Measurements from ENCODE around the gene AK4.

The AK4 gene

GRCh38 chr1:65196926-65197325 lies 48.9 kb downstream of the AK4 start (continued):
- TF ChIP-seq ZNF585B (tag by site-specific recombination; IDR thresholded peaks at IDR 0.05) (no peak), ZNF623 (tag by site-specific recombination; IDR thresholded peaks at IDR 0.05) (no peak), ZNF10 (tag by site-specific recombination; IDR thresholded peaks at IDR 0.05) (no peak)

DNA sequence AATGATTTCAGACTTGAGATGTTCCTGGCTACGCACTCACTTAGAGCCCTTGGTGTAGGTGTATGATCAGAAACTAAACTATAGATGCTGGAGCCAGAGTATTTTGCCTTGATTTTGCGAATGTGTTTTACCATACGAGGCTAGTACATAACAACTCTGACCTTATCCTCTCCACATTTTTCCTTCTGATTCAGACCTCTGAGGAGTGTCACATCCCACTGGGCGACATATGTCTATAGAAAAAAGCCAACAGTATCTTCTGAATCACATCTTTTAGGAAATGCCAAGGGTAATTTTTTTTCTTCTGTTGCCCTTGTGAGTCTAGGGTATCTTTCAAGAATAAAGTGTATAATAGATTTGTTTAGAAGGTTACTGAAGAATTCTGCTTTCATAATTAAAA lies 49.6 kb downstream of the AK4 start:
- no peaks in the 10 kb centered on the region for H3K9me3 ChIP-seq (ENCODE audit: control insufficient read depth, insufficient read depth, low read depth, low read length)
- TF ChIP-seq OVOL3 (tag by site-specific recombination; IDR thresholded peaks at IDR 0.05): no peak
- TF ChIP-seq ZNF37A (tag by site-specific recombination; IDR thresholded peaks at IDR 0.05): no peak
- no peak for TF ChIP-seq ZNF549 (tag by site-specific recombination; IDR thresholded peaks at IDR 0.05)

GRCh38 chr1:65198096-65198495 lies 50.1 kb downstream of the AK4 start:
- Histone ChIP-seq H3K4me1 (ENCODE audit: control insufficient read depth, insufficient read depth, low read length) (no peaks in the 10 kb centered on the region), H3K9me3 (ENCODE audit: control insufficient read depth, insufficient read depth, low read depth, low read length) (no peaks in the 10 kb centered on the region), H3K4me3 (ENCODE audit: low read depth, low read length) (no peak overlapping the region), H3K36me3 (ENCODE audit: control insufficient read depth in 2 of 2, insufficient read depth in 1 of 2, low read length in 2 of 2) (peaks cover 0 to 16% of the 10 kb centered on the region in 2 experiments; a peak in 2 of 3 replicates), H3K27ac (ENCODE audit: extremely low read depth, low read depth, low read length) (no peak overlapping the region)
- CTCF ChIA-PET: interaction anchor here (0.5 to 1.1 kb wide), 5 partner anchors 11 to 1334 kb away, joined by 3 to 10 read pairs (median 3); partner anchors contain the start of genes LEPR and LEPROT
- POLR2A ChIA-PET: interaction anchor here (1.3 kb wide), 1 partner anchor 56 kb away, joined by 3 read pairs; no protein-coding TSS in a partner anchor
- TF ChIP-seq YY2 (tag by site-specific recombination; IDR thresholded peaks at IDR 0.05): no peak
- TF ChIP-seq, protein P1, sequence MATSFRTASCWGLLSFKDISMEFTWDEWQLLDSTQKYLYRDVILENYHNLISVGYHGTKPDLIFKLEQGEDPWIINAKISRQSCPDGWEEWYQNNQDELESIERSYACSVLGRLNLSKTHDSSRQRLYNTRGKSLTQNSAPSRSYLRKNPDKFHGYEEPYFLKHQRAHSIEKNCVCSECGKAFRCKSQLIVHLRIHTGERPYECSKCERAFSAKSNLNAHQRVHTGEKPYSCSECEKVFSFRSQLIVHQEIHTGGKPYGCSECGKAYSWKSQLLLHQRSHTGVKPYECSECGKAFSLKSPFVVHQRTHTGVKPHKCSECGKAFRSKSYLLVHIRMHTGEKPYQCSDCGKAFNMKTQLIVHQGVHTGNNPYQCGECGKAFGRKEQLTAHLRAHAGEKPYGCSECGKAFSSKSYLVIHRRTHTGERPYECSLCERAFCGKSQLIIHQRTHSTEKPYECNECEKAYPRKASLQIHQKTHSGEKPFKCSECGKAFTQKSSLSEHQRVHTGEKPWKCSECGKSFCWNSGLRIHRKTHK (tag by site-specific recombination; IDR thresholded peaks at IDR 0.05): no peak

More for the DNA sequence above, 49.6 kb downstream of the AK4 start:
- ChIA-PET POLR2A (interaction anchor here (1.3 kb wide), 1 partner anchor 56 kb away, joined by 3 read pairs; no protein-coding TSS in a partner anchor), CTCF (interaction anchor here (0.5 to 1.1 kb wide), 4 partner anchors 11 to 1333 kb away, joined by 3 to 10 read pairs (median 4); no protein-coding TSS in a partner anchor)
- H3K4me1 ChIP-seq (ENCODE audit: control insufficient read depth, insufficient read depth, low read length): no peaks in the 10 kb centered on the region
- no peak overlapping the region for H3K27ac ChIP-seq (ENCODE audit: extremely low read depth, low read depth, low read length)
- peaks cover 0 to 20% of the 10 kb centered on the region in 2 experiments; a peak in 2 of 3 replicates for H3K36me3 ChIP-seq (ENCODE audit: control insufficient read depth in 2 of 2, insufficient read depth in 1 of 2, low read length in 2 of 2)
- H3K4me3 ChIP-seq (ENCODE audit: low read depth, low read length): no peak overlapping the region

DNA sequence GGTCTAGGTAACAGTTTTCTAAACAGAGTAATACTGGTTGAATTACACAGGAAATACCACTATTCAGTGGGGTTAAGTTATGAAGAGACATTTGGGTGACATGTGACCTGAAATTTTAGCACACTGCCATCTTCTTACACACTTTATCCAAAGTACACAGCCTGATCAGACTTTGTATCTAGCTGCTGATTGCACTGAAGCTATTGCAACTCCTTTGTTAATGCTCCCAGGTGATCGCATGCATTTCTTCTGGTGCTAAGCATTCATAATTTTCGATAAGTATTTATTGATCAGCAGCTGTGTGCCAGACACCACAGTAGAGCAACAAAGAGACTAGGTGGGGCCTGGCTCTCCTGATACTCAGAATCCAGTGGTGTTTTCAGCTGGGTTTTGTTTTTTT lies 52.4 kb downstream of the AK4 start:
- no peaks in the 10 kb centered on the region; the same call in 1 of the 2 replicates for H3K4me1 ChIP-seq (ENCODE audit: control insufficient read depth, insufficient read depth, low read length)
- no peaks in the 10 kb centered on the region for H3K9me3 ChIP-seq (ENCODE audit: control insufficient read depth, insufficient read depth, low read depth, low read length)
- peaks cover 0 to 4% of the 10 kb centered on the region in 2 experiments; a peak in 2 of 3 replicates for H3K36me3 ChIP-seq (ENCODE audit: control insufficient read depth in 2 of 2, insufficient read depth in 1 of 2, low read length in 2 of 2)
- H3K27ac ChIP-seq (ENCODE audit: extremely low read depth, low read depth, low read length): no peak overlapping the region
- TF ChIP-seq ZNF785 (tag by site-specific recombination; IDR thresholded peaks at IDR 0.05) (no peak), PBX3 (CRISPR knock-in tag; IDR thresholded peaks at IDR 0.05) (no peak), ZNF560 (tag by site-specific recombination; IDR thresholded peaks at IDR 0.05; ENCODE audit: borderline replicate concordance) (no peak), ZNF274 (IDR thresholded peaks at IDR 0.05; ENCODE audit: low read length) (no peak), ZNF274 (tag by site-specific recombination; IDR thresholded peaks at IDR 0.05; ENCODE audit: borderline replicate concordance) (no peak), EGR2 (tag by site-specific recombination; IDR thresholded peaks at IDR 0.05; ENCODE audit: low read depth) (no peak), ZNF335 (tag by site-specific recombination; conservative IDR thresholded peaks at IDR 0.05) (no peak)
- TF ChIP-seq, protein P1 (tag by site-specific recombination; IDR thresholded peaks at IDR 0.05): no peak
- TF ChIP-seq, protein P2, sequence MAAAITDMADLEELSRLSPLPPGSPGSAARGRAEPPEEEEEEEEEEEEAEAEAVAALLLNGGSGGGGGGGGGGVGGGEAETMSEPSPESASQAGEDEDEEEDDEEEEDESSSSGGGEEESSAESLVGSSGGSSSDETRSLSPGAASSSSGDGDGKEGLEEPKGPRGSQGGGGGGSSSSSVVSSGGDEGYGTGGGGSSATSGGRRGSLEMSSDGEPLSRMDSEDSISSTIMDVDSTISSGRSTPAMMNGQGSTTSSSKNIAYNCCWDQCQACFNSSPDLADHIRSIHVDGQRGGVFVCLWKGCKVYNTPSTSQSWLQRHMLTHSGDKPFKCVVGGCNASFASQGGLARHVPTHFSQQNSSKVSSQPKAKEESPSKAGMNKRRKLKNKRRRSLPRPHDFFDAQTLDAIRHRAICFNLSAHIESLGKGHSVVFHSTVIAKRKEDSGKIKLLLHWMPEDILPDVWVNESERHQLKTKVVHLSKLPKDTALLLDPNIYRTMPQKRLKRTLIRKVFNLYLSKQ (tag by site-specific recombination; IDR thresholded peaks at IDR 0.05; ENCODE audit: borderline replicate concordance): no peak
- CTCF ChIA-PET: interaction anchor here (1.5 kb wide), 1 partner anchor 9 kb away, joined by 5 read pairs; no protein-coding TSS in a partner anchor
- POLR2A ChIA-PET: no interaction called here
- H3K4me3 ChIP-seq (ENCODE audit: low read depth, low read length): no peak overlapping the region

All from HEK293 (cell line).